SK-N-SH (cell line): ENCODE data around the gene KRTAP12-4. TPM values are rescaled to one million over a fixed set of nuclear protein-coding genes. Genes with fewer than 3 reads are reported as not detected.

Source experiments
- CTCF ChIA-PET: fragments of 300-600, 350-600 bp; formaldehyde crosslinking; extraction: SDS; loops from one replicate; lab custom pipeline; 2021; lab: Yijun Ruan, JAX
- POLR2A ChIA-PET: fragments of 350-600 bp; sonication (Branson Sonifier 250); formaldehyde crosslinking; extraction: SDS; loops from one replicate; lab custom pipeline; 2020; ENCODE audit warnings: antibody characterized with exemption, inconsistent platforms; lab: Yijun Ruan, JAX
- DNase-seq: peaks from one replicate; pipeline ENCODE4 v3.0.0; 2012
- H2AFZ ChIP-seq: fragments of 200-600 bp; sonication (generic); 2 replicates; pipeline ENCODE4 v1.8.1; 2016; ENCODE audit warnings: antibody characterized with exemption, mild to moderate bottlenecking, low read depth
- H3F3A ChIP-seq: fragments of 200-600 bp; sonication (generic); replicated peaks from 2 replicates; pipeline ENCODE3; 2016; ENCODE audit warnings: antibody characterized with exemption, mild to moderate bottlenecking; ENCODE audit not compliant: insufficient read depth
- H3K27ac ChIP-seq, 2 experiments: fragments of 200-500 bp in 1 of 2; fragments of 200-600 bp in 1 of 2; sonication (Bioruptor generic) in 1 of 2; sonication (generic), shearing (Covaris generic) in 1 of 2; 2 replicates each; pipeline versions ENCODE4 v1.5.1 to v1.6.1; 2014 to 2016; ENCODE audit warnings: low read depth in 2 of 2, inconsistent platforms in 1 of 2, low read length in 1 of 2, mild to moderate bottlenecking in 1 of 2, mixed read lengths in 1 of 2
- H3K27me3 ChIP-seq: fragments of 200-600 bp; sonication (generic), shearing (Covaris generic); 2 replicates; pipeline ENCODE4 v1.6.1; 2016; ENCODE audit warnings: mixed run types; ENCODE audit not compliant: insufficient read depth
- H3K36me3 ChIP-seq, 2 experiments: fragments of 200-500 bp in 1 of 2; fragments of 200-600 bp in 1 of 2; sonication (Bioruptor generic) in 1 of 2; sonication (generic) in 1 of 2; replicated peaks in 1 of 2; 2 replicates each; pipeline versions ENCODE3 to v1.5.1; 2014 to 2016; ENCODE audit warnings: low read length in 1 of 2, mild to moderate bottlenecking in 1 of 2; ENCODE audit not compliant: insufficient read depth in 2 of 2, control insufficient read depth in 1 of 2
- H3K4me1 ChIP-seq, 2 experiments: fragments of 200-500 bp in 1 of 2; fragments of 200-600 bp in 1 of 2; sonication (Bioruptor generic) in 1 of 2; sonication (generic), shearing (Covaris generic) in 1 of 2; 2 replicates each; pipeline versions ENCODE4 v1.5.1 to v1.6.1; 2014 to 2016; ENCODE audit warnings: low read depth in 1 of 2, low read length in 1 of 2, mixed run types in 1 of 2; ENCODE audit not compliant: insufficient read depth in 2 of 2, control insufficient read depth in 1 of 2
- H3K4me2 ChIP-seq: fragments of 200-600 bp; sonication (generic), shearing (Covaris generic); 2 replicates; pipeline ENCODE4 v1.6.1; 2017; ENCODE audit warnings: mixed run types
- H3K4me3 ChIP-seq, 2 experiments: fragments of 200-500 bp in 1 of 2; fragments of 200-600 bp in 1 of 2; sonication (Bioruptor generic) in 1 of 2; sonication (generic), shearing (Covaris generic) in 1 of 2; 2 replicates each; pipeline versions ENCODE4 v1.5.1 to v1.8.1; 2014 to 2016; ENCODE audit warnings: low read depth in 2 of 2, inconsistent platforms in 1 of 2, low read length in 1 of 2, mild to moderate bottlenecking in 1 of 2, mixed read lengths in 1 of 2, moderate library complexity in 1 of 2
- H3K79me2 ChIP-seq: fragments of 200-600 bp; sonication (generic); 2 replicates; pipeline ENCODE4 v1.8.1; 2017; ENCODE audit warnings: mild to moderate bottlenecking; ENCODE audit not compliant: insufficient read depth
- H3K9ac ChIP-seq: fragments of 200-600 bp; sonication (generic); 2 replicates; pipeline ENCODE4 v1.6.1; 2017; ENCODE audit warnings: mixed run types
- H3K9me2 ChIP-seq: fragments of 200-600 bp; sonication (generic); 2 replicates; pipeline ENCODE4 v1.6.1; 2017; ENCODE audit warnings: mixed run types
- H3K9me3 ChIP-seq: fragments of 200-600 bp; sonication (generic); 2 replicates; pipeline ENCODE4 v1.6.1; 2017; ENCODE audit warnings: mixed run types, mild to moderate bottlenecking, moderate library complexity
- H4K20me1 ChIP-seq: fragments of 200-600 bp; sonication (generic); 2 replicates; pipeline ENCODE4 v1.6.1; 2017; ENCODE audit warnings: mild to moderate bottlenecking, mixed run types; ENCODE audit not compliant: insufficient read depth
- CHD2 ChIP-seq: fragments of 150-350 bp; IDR thresholded peaks from 2 replicates; pipeline ENCODE4 v1.6.1; 2018; ENCODE audit warnings: low read length; ENCODE audit not compliant: partially characterized antibody
- ELF1 ChIP-seq: IDR thresholded peaks from 2 replicates; pipeline ENCODE4 v1.4.0; 2012
- EZH2phosphoT487 ChIP-seq: fragments of 200-600 bp; sonication (generic); IDR thresholded peaks from 2 replicates; pipeline ENCODE4 v1.6.1; 2017; ENCODE audit warnings: low read depth, mixed run types, mild to moderate bottlenecking, antibody characterized with exemption, moderate library complexity, borderline replicate concordance
- FOSL2 ChIP-seq: IDR thresholded peaks from 2 replicates; pipeline ENCODE4 v1.4.0; 2012; ENCODE audit warnings: low read depth, mild to moderate bottlenecking, moderate library complexity, borderline replicate concordance
- GABPA ChIP-seq: IDR thresholded peaks from 2 replicates; pipeline ENCODE4 v1.4.0; 2012; ENCODE audit warnings: low read depth, mild to moderate bottlenecking
- GATA2 ChIP-seq: sonication (generic); formaldehyde crosslinking; IDR thresholded peaks from 2 replicates; pipeline ENCODE4 v1.5.0; 2020; ENCODE audit warnings: mild to moderate bottlenecking, missing genetic modification reagents
- MEF2A ChIP-seq: IDR thresholded peaks from 2 replicates; pipeline ENCODE4 v1.4.0; 2012; ENCODE audit warnings: low read depth, borderline replicate concordance
- MXI1 ChIP-seq: IDR thresholded peaks from 2 replicates; pipeline ENCODE4 v1.6.1; 2012; ENCODE audit warnings: mild to moderate bottlenecking, low read depth, low read length, improper control_type of control experiment
- NFIC ChIP-seq: IDR thresholded peaks from 2 replicates; pipeline ENCODE4 v1.4.0; 2012; ENCODE audit warnings: borderline replicate concordance
- PBX3 ChIP-seq: IDR thresholded peaks from 2 replicates; pipeline ENCODE4; 2012
- POLR2AphosphoS5 ChIP-seq: IDR thresholded peaks from 2 replicates; pipeline ENCODE4 v1.6.1; 2012; ENCODE audit warnings: low read depth, low read length
- RAD21 ChIP-seq: IDR thresholded peaks from 2 replicates; pipeline ENCODE4 v1.6.1; 2012; ENCODE audit warnings: mild to moderate bottlenecking, low read length
- RCOR1 ChIP-seq: fragments of 150-350 bp; IDR thresholded peaks from 2 replicates; pipeline ENCODE4 v1.6.1; 2017; ENCODE audit warnings: antibody characterized with exemption, low read length
- RFX5 ChIP-seq: IDR thresholded peaks from 2 replicates; pipeline ENCODE4 v1.6.1; 2012; ENCODE audit warnings: mild to moderate bottlenecking, improper control_type of control experiment, low read length
- TEAD4 ChIP-seq: IDR thresholded peaks from 2 replicates; pipeline ENCODE4 v1.4.0; 2012; ENCODE audit warnings: mild to moderate bottlenecking, borderline replicate concordance; ENCODE audit not compliant: insufficient read depth
- YY1 ChIP-seq: IDR thresholded peaks from 2 replicates; pipeline ENCODE4 v1.4.0; 2012; ENCODE audit warnings: low read depth, mild to moderate bottlenecking
- WGBS: methylation state at CpG from one replicate; pipeline ENCODE4 v1.1.6; 2017; ENCODE audit warnings: low lambda C conversion rate; 5-methylcytosine and 5-hydroxymethylcytosine counted together
- polyA plus RNA-seq, 3 experiments: library from polyadenylated mRNA; depleted of rRNA; stranded (reverse); fragments of >200 nt; gene quantifications; 2 replicates each; pipeline ENCODE4 v1.2.3, GENCODE V29; 2012
- TF ChIP-seq, protein P1 (sequence below): fragments of 150-350 bp; IDR thresholded peaks from 2 replicates; pipeline ENCODE4 v1.6.1; 2016; ENCODE audit warnings: mild to moderate bottlenecking, low read depth, low read length

Gene KRTAP12-4
- polyA plus RNA-seq, 1 of the 3 experiments (the other 2 are of a cell fraction) = not detected

- peak; percentile 14 for DNase-seq
- Histone ChIP-seq H3F3A (no peaks in the 10 kb centered on the region), H3K9me3 (no peaks in the 10 kb centered on the region), H3K9ac (no peak overlapping the region), H3K36me3 (no peaks in the 10 kb centered on the region), H3K4me1 (no peaks in the 10 kb centered on the region), H3K79me2 (no peaks in the 10 kb centered on the region), H3K27me3 (peaks cover 83% of the 10 kb centered on the region), H3K4me3 (no peak overlapping the region), H3K9me2 (no peaks in the 10 kb centered on the region), H3K27ac (no peak overlapping the region), H4K20me1 (no peaks in the 10 kb centered on the region), H3K4me2 (no peak overlapping the region), H2AFZ (no peak overlapping the region)
- 22% methylated on average over 5 of the region's 13 CpGs for WGBS
- ChIA-PET POLR2A (no interaction called here), CTCF (no interaction called here)
- no peak for TF ChIP-seq YY1
Observed at GRCh38 chr21:44703731-44704635, 49.5 kb upstream of the KRTAP12-4 start.

DNA sequence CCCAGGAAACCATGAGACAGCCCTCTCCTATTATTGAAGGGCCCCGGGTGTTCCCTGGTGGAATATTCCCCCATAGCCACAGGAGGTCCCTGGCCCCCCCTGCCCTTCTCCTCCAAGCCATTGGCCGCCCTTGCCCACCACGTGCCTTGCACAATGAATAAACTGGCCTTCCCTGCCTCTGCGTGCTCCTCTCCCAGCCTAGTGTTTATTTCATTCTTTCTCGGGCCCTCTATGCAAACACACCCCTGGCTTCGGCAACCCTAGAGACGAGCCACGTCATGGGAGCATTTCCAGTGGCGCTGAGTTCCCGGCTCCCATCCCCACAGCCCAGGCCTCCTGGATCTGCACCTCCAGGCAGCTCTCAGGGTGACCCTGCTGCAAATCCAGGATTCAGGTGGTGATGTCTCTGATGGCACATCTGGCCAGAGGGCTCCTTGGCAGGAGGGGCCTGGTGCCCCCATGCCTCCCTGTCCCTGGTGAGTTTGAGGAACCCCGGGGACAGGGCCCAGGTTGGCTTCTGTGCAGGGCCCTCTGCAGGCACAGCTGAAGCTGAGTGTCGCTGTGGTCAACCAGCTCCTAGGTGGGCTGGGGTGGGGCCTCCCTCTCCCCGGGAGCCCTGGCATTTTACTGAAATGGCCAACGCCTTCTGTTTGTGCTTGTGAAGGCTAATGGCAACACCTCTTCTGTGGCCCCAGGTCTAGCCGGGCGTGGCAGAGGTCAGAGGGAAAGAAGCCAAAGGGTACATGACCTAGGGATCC lies 48.7 kb upstream of the KRTAP12-4 start:
- H3K4me1 ChIP-seq = no peaks in the 10 kb centered on the region
- no peak overlapping the region for H3K4me3 ChIP-seq
- WGBS = 10% methylated on average over 12 of the region's 16 CpGs
- no peak overlapping the region for H3K27ac ChIP-seq
- H3K36me3 ChIP-seq = no peaks in the 10 kb centered on the region
- no peak for TF ChIP-seq RAD21
- no peak for TF ChIP-seq GABPA
- TF ChIP-seq GATA2 (CRISPR knock-in tag) = no peak
- TF ChIP-seq CHD2 = no peak
- no peak for TF ChIP-seq EZH2phosphoT487
- TF ChIP-seq ELF1 = no peak
- TF ChIP-seq, protein P1, sequence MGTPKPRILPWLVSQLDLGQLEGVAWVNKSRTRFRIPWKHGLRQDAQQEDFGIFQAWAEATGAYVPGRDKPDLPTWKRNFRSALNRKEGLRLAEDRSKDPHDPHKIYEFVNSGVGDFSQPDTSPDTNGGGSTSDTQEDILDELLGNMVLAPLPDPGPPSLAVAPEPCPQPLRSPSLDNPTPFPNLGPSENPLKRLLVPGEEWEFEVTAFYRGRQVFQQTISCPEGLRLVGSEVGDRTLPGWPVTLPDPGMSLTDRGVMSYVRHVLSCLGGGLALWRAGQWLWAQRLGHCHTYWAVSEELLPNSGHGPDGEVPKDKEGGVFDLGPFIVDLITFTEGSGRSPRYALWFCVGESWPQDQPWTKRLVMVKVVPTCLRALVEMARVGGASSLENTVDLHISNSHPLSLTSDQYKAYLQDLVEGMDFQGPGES = no peak
- no peak for TF ChIP-seq RFX5
- TF ChIP-seq FOSL2 = no peak
- no peak for TF ChIP-seq TEAD4
- TF ChIP-seq MEF2A = no peak
- TF ChIP-seq RCOR1 = no peak
- TF ChIP-seq MXI1 = no peak
- TF ChIP-seq PBX3 = no peak
- TF ChIP-seq NFIC = no peak
- TF ChIP-seq POLR2AphosphoS5 = no peak
- no peaks in the 10 kb centered on the region for H3K79me2 ChIP-seq
- no peaks in the 10 kb centered on the region for H3F3A ChIP-seq
- no peak overlapping the region for H2AFZ ChIP-seq
- ChIA-PET CTCF (no interaction called here), POLR2A (no interaction called here)
- no peaks in the 10 kb centered on the region for H3K9me3 ChIP-seq
- no peaks in the 10 kb centered on the region for H4K20me1 ChIP-seq
- H3K9me2 ChIP-seq = no peaks in the 10 kb centered on the region
- peak; percentile 18 for DNase-seq
- no peak overlapping the region for H3K9ac ChIP-seq
- H3K4me2 ChIP-seq = no peak overlapping the region
- peaks cover 83% of the 10 kb centered on the region for H3K27me3 ChIP-seq
